HG03066 (cell line): ENCODE measurements around the gene GPR146.
"Not testable (repeated sequence)": the region's sequence is repeated elsewhere in the genome, so short reads cannot be mapped to it uniquely, and the experiment has no call there.

ENCODE experiments used
- ATAC-seq: cut with Tn5 transposase; IDR thresholded peaks from one replicate; pipeline ENCODE4 v1.9.1; 2021; ENCODE audit warnings: low read depth; ENCODE audit not compliant: unreplicated experiment

The GPR146 gene

GRCh38 chr7:1073142-1073977, 29.0 kb downstream of the GPR146 start:
- no peak for ATAC-seq

- not testable (repeated sequence) for ATAC-seq
Observed at GRCh38 chr7:1074018-1074417, 29.7 kb downstream of the GPR146 start.

GRCh38 chr7:1074593-1075431, 30.5 kb downstream of the GPR146 start:
- no peak for ATAC-seq

- ATAC-seq, result no peak
Observed at GRCh38 chr7:1076184-1077072, 32.1 kb downstream of the GPR146 start.

- no peak for ATAC-seq
Observed at GRCh38 chr7:1078519-1078918, 34.2 kb downstream of the GPR146 start.

- ATAC-seq, result no peak
Observed at GRCh38 chr7:1078985-1079384, 34.6 kb downstream of the GPR146 start.

GRCh38 chr7:1079546-1079945, 35.2 kb downstream of the GPR146 start:
- no peak for ATAC-seq

GRCh38 chr7:1080252-1080920, 36.0 kb downstream of the GPR146 start:
- ATAC-seq, result no peak

GRCh38 chr7:1080921-1081255, 36.5 kb downstream of the GPR146 start:
- ATAC-seq, result no peak

- no peak for ATAC-seq
Observed at GRCh38 chr7:1081336-1081735, 37.0 kb downstream of the GPR146 start.

- ATAC-seq, result no peak
Observed at GRCh38 chr7:1081931-1082401, 37.6 kb downstream of the GPR146 start.

- no peak for ATAC-seq
Observed at GRCh38 chr7:1083729-1084657, 39.6 kb downstream of the GPR146 start.

- no peak for ATAC-seq
Observed at GRCh38 chr7:1085266-1085665, 40.9 kb downstream of the GPR146 start.

- ATAC-seq, result peak; percentile 10
Observed at GRCh38 chr7:1085910-1086421, 41.6 kb downstream of the GPR146 start.

GRCh38 chr7:1086588-1087464, 42.5 kb downstream of the GPR146 start:
- peak; percentile 68 for ATAC-seq

- ATAC-seq, result no peak
Observed at GRCh38 chr7:1087465-1087814, 43.1 kb downstream of the GPR146 start.

GRCh38 chr7:1087952-1088920, 43.9 kb downstream of the GPR146 start, which contains the start of gene GPER1:
Gene GPER1, plus strand, starts transcription at chr7:1088113. Its CDS starts 3,616 bp downstream, at chr7:1091729.
- no peak for ATAC-seq
